ENCODE results near the gene LRMDA. TPM values are rescaled to one million over a fixed set of nuclear protein-coding genes. Genes with fewer than 3 reads are reported as not detected.

The LRMDA gene
- total and polyA plus RNA-seq, 2 donors from 2014 or later = 23.2 to 48.6 TPM

- intact Hi-C loops (cut with DNase I) = no loop called here
- H3K9me3 ChIP-seq (ENCODE audit: control insufficient read depth in 2 of 3, insufficient read depth in 1 of 3, low read length in 3 of 3) = no peaks in the 10 kb centered on the region
- H3K27ac ChIP-seq (ENCODE audit: low read depth in 2 of 2, low read length in 2 of 2) = peak overlapping the region in 1 of 2 donors; percentile 83
- no peaks in the 10 kb centered on the region for H3K36me3 ChIP-seq (ENCODE audit: control insufficient read depth in 2 of 3, insufficient read depth in 3 of 3, low read length in 3 of 3)
- no peak for DNase-seq
- no peak for TF ChIP-seq CTCF (IDR thresholded peaks at IDR 0.05; ENCODE audit: borderline replicate concordance, extremely low read depth, insufficient read depth)
- no peak for FAIRE-seq
- H3K27me3 ChIP-seq (ENCODE audit: control insufficient read depth, insufficient read depth, low read length) = no peaks in the 10 kb centered on the region
- peaks cover 37 to 68% (median 37%) of the 10 kb centered on the region in 3 donors for H3K4me1 ChIP-seq (ENCODE audit: control insufficient read depth in 2 of 3, insufficient read depth in 2 of 3, low read depth in 1 of 3, low read length in 3 of 3)
- no peak overlapping the region for H3K4me3 ChIP-seq (ENCODE audit: low read length in 3 of 3)
- no peak overlapping the region for H3K9ac ChIP-seq (ENCODE audit: low read length in 3 of 3)
Measured at GRCh38 chr10:76299501-76299900, 868.1 kb downstream of the LRMDA start.

GRCh38 chr10:76301211-76301610 is 869.8 kb downstream of the LRMDA start:
- no peak overlapping the region for H3K9ac ChIP-seq (ENCODE audit: low read length in 3 of 3)
- peaks cover 35 to 63% (median 35%) of the 10 kb centered on the region in 3 donors for H3K4me1 ChIP-seq (ENCODE audit: control insufficient read depth in 2 of 3, insufficient read depth in 2 of 3, low read depth in 1 of 3, low read length in 3 of 3)
- H3K36me3 ChIP-seq (ENCODE audit: control insufficient read depth in 2 of 3, insufficient read depth in 3 of 3, low read length in 3 of 3) = no peaks in the 10 kb centered on the region
- H3K9me3 ChIP-seq (ENCODE audit: control insufficient read depth in 2 of 3, insufficient read depth in 1 of 3, low read length in 3 of 3) = no peaks in the 10 kb centered on the region
- no peak overlapping the region for H3K4me3 ChIP-seq (ENCODE audit: low read length in 3 of 3)
- intact Hi-C loops (cut with DNase I) = loop anchor here (10.0 kb wide), 1 partner anchor 906 kb away; no protein-coding TSS in a partner anchor
- TF ChIP-seq CTCF (IDR thresholded peaks at IDR 0.05; ENCODE audit: borderline replicate concordance, extremely low read depth, insufficient read depth) = no peak
- FAIRE-seq (no peak), DNase-seq (no peak)
- H3K27ac ChIP-seq (ENCODE audit: low read depth in 2 of 2, low read length in 2 of 2) = no peak overlapping the region
- no peaks in the 10 kb centered on the region for H3K27me3 ChIP-seq (ENCODE audit: control insufficient read depth, insufficient read depth, low read length)

- intact Hi-C loops (cut with DNase I) = loop anchor here (10.0 kb wide), 1 partner anchor 907 kb away; no protein-coding TSS in a partner anchor
Measured at GRCh38 chr10:76301950-76302349, 870.5 kb downstream of the LRMDA start.

More at GRCh38 chr10:76301950-76302349, 870.5 kb downstream of the LRMDA start:
- Histone ChIP-seq H3K36me3 (ENCODE audit: control insufficient read depth in 2 of 3, insufficient read depth in 3 of 3, low read length in 3 of 3) (no peaks in the 10 kb centered on the region), H3K27me3 (ENCODE audit: control insufficient read depth, insufficient read depth, low read length) (no peaks in the 10 kb centered on the region), H3K9me3 (ENCODE audit: control insufficient read depth in 2 of 3, insufficient read depth in 1 of 3, low read length in 3 of 3) (no peaks in the 10 kb centered on the region), H3K4me1 (ENCODE audit: control insufficient read depth in 2 of 3, insufficient read depth in 2 of 3, low read depth in 1 of 3, low read length in 3 of 3) (peaks cover 28 to 56% (median 31%) of the 10 kb centered on the region in 3 donors), H3K27ac (ENCODE audit: low read depth in 2 of 2, low read length in 2 of 2) (peak overlapping the region in 1 of 2 donors; percentile 73), H3K9ac (ENCODE audit: low read length in 3 of 3) (no peak overlapping the region), H3K4me3 (ENCODE audit: low read length in 3 of 3) (no peak overlapping the region)
- FAIRE-seq (no peak), DNase-seq (peak in 2 of 5 donors; percentile 50 to 62)
- peak; percentile 35 for TF ChIP-seq CTCF (IDR thresholded peaks at IDR 0.05; ENCODE audit: borderline replicate concordance, extremely low read depth, insufficient read depth)
